H54 (cell line): ENCODE measurements around the gene SLC22A2.
"Not testable (repeated sequence)": the region's sequence is repeated elsewhere in the genome, so short reads cannot be mapped to it uniquely, and the experiment has no call there.

ENCODE experiments used
- DNase-seq: peaks from one replicate; pipeline ENCODE4 v3.0.0; 2011; ENCODE audit warnings: low spot score, mixed read lengths; ENCODE audit not compliant: insufficient read length
- FAIRE-seq: peaks from 3 replicates; lab custom pipeline; 2011; peaks lifted over from hg19 to GRCh38; lab: Jason Lieb, UNC
- POLR2A ChIP-seq: IDR thresholded peaks from 2 replicates; pipeline ENCODE4 v1.6.1; 2011; ENCODE audit warnings: low read depth, mild to moderate bottlenecking, low read length

Gene SLC22A2

DNA sequence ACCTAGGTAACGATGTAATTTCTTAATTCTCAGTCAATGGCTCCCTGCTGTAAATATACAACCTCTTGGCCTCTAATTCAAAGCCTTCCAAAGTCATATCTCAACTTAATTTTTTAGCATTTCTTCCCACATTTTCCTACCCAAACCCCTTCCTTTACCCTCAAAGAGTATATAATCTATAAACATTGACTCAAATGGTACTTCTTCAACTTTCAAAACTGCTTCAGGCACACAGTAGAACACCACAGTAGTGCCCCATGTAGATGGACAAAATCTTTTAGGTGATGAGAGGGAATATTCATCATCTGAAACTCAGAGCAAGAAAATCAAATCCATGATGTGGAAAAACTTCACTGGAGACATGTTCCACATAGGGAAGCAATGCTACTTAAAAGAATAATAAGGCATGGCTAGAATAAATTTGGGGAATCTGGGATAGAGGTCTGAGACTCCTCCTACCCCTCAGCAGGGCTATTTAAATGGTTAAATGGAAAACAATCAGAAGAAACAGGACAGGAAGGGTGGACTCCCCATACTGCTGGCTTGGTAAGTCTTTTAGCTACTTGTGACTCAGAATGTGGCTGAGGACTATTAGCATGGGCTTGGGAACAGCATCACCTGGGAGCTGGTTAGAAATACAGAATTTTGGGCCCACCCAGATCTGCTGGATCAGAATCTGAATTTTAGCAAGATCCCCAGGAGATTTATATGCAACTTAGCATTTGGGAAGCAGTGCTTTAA, 6.4 kb downstream of the SLC22A2 start:
- no peak for FAIRE-seq
- TF ChIP-seq POLR2A, result no peak
- no peak for DNase-seq

DNA sequence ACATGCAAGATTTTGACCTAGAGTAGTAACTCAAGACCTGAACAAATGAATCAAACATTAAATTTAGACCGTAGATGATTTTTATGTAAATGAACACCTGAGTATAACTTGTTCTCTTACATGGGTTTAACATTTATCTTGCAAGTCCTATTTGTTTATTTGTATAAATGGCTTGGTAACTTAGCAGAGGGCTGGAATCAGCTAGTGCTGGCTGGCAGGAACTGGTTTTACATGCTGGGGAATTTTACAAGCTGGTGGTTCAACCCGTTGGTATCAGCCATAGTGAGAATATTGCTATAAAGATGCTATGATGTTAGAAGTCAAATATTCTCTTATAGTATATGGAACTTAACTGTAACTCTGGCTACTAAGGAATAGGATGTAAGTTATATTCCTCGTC, 8.9 kb downstream of the SLC22A2 start:
- DNase-seq (no peak), FAIRE-seq (no peak)
- no peak for TF ChIP-seq POLR2A

DNA sequence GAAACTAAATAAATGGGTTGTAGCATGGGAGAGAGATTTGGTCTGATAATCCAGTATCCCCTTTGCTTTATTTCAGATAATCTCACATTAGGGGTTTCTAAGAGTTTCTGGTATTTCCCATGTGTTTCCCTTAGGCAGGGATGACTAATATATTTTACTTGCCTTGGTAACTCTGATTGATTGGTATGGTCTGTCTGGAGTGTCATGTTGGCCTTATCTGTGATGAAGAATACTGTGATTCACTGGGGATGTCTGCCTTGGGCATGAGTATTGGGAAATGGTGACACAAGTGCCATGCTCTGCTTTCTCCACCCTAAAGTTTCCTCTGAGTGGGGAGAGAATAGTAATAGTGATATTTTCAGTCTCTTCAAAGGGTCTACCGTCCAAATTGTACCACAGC, 10.1 kb downstream of the SLC22A2 start:
- TF ChIP-seq POLR2A, result no peak
- DNase-seq (no peak), FAIRE-seq (no peak)

DNA sequence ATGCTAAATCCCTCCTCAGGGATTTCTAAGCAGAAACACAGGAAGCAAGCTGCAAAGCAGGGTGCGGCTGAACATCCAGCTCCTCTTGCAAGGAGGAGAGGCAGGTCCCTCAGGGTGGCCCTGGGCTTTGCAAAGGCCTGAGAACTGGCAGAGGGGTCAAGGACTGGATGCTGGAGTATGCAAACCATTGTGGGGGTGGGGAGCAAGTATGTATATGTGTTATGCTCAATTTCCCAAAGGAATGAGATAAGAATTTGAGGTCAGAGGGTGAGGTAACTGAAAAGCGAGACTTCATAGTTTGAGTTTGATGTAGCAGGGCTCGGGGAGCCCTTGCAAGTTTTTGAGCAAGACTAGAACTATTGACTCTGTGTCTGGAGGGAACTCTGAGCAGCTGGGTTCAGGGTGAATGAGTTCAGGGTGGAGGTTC, 11.2 kb downstream of the SLC22A2 start:
- FAIRE-seq (no peak), DNase-seq (no peak)
- no peak for TF ChIP-seq POLR2A

DNA sequence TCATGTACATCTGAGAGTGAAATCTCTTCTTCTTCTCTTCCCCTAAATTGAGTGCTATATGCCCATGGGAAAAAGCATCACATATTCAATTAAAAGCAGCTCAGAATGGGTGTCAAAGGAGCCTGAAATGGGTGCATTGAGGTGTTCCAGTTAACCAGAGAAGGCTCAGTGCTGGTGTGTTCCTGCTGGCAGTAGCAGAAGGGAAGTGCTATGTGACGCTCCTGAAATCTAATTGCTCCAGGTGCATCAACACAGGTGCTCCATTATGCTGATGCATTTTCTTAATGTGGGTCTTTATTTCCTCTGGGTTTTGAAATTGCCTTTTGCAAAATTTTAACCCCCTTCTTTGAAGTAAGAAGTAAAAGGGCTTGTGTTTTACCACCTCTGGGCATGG, 17.9 kb downstream of the SLC22A2 start:
- no peak for FAIRE-seq
- no peak for DNase-seq
- no peak for TF ChIP-seq POLR2A

DNA sequence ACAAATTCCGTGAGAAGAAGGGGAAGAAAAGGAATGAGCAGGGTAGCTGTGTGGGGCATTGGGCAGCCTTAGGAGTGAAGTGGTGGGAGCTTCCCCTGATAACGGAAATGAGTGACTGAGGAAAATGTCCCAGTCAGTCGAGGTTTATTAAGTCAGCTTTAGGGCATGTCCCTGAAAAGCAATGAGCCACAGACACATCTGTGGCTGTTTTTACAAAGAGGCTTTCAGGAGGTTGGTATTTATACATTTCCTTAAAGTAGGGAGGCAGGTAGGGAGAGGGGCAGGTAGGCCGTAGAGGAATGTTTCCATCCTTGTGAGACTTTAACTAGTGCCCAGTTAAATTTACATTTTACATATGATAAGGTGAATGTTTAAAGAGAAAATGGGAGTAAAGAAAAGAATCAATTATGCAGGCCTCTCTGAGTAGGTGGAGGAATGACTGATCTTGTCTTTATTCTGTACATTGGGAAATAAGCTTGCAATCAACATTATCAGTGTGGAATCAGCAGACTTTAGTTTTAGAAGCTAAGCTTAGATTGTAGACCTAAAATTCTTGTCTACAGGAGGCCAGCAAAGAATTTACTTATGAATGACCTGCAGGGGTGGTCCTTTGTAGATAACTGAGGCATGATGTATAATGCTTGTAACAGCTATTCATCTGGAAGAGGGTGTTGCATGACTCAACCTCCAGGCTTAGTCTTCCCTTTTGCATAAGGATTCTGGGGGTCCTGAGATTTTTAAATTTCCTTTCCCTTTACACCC, 18.5 kb downstream of the SLC22A2 start:
- no peak for FAIRE-seq
- no peak for DNase-seq
- no peak for TF ChIP-seq POLR2A

DNA sequence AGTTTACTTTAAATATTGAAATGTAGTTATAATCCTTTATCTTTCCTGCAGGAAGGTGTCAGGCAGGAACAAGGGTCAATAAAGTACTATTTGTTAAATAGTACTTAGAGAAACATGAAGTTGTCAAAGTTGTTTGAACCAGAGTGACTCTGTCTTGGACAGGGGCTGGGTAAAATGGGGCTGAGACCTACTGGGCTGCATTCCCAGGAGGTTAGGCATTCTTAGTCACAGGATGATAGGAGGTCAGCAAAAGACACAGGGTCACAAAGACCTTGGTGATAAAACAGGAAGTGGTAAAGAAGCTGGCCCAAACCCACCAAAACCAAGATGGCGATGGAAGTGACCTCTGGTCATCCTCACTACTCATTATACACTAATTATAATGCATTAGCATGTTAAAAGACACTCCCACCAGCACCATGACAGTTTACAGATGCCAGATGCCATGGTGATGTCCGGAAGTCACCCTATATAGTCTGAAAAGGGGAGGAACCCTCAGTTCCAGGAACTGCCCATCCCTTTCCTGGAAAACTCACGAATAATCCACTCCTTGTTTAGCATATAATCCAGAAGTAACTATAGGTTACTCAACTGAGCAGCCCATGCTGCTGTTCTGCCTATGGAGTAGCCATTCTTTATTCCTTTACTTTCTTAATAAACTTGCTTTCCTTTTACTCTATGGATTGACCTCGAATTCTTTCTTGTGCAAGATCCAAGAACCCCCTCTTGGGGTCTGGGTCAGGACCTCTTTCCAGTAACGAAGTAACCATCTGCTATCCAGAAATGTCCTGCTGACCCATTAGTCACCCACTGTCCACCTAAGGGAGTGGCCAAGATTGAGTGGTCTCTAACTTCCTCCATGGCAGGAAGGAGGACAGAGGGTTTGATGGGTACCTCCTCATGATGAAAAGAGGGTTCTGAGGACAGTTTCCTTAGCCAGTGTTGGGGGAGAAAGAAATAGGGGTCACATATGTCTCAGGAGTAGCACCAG, 19.6 kb downstream of the SLC22A2 start:
- TF ChIP-seq POLR2A, result no peak
- FAIRE-seq (no peak), DNase-seq (no peak)

DNA sequence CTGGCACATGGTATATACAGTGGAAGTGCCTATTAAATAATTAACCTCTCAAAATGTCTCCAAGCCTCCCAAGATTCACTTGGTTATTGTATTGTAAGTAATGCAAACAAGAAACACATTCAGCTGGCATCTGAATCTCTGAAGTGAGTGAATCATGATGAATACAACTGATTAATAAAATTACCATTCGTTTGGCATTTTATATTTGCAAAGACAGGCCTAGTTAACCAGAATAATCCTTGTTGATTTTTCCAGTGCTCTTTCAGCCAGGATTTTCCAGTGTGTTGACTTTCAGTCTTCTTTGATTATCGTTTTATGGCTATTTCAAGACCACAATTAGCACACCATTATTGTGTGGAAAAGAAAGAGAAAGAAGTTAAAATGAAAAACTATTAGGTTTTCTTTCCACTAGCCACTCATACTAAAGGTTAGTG, 20.3 kb downstream of the SLC22A2 start:
- FAIRE-seq (no peak), DNase-seq (no peak)

DNA sequence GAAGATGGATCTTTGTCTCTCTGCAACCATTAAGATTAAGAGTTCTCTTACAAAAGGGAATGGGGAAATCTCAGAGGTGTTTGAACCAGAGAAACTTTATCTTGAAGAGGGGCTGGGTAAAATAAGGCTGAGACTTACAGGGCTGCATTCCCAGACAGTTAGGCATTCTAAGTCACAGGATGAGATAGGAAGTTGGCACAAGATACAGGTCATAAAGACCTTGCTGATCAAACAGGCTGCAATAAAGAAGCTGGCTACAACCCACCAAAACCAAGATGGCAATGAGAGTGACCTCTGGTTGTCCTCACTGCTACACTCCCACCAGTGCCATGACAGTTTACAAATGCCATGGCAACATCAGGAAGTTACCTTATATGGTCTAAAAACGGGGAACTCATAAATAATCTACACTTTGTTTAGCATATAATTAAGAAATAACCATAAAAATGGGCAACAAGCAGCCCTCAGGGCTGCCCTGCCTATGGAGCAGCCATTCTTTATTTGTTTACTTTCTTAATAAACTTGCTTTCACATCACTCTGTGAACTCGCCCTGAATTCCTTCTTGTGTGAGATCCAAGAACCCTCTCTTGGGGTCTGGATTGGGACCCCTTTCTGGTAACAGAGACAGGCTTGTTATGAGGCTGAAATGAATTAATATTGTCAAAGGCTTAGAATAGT, 20.9 kb downstream of the SLC22A2 start:
- FAIRE-seq, result not testable (repeated sequence)

More for the DNA sequence above, 20.3 kb downstream of the SLC22A2 start:
- TF ChIP-seq POLR2A, result no peak

DNA sequence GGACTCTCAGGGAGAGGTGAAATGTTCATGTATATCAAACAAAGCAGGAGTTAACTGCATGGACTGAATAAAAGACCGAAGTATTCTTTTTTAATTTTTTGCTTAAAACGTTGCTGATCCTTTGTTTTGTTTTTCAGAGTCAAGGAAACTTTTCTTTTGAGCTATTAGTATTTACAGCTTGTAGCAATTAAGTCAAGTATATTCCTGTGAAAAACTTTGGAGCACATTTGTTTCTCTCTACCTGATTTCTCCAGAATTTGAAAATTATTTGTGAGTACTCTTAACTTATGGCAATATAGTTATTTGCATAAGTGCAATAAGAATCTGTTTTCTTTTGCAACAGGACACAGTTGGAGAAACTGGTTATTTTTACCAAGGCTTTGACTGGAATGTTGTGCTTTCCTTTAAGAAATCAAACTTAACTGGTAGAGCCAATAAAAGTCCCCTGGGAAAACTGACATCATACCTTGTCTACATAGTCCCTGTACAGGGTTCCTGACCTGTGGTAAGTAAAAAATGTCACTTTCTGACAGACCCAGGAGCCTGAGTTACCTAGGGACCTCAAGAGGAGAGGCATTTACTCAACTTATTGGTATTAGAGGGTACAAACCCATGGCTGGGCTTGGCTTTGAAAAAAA, 22.3 kb downstream of the SLC22A2 start:
- DNase-seq, FAIRE-seq: not testable (repeated sequence)

More for the DNA sequence above, 20.9 kb downstream of the SLC22A2 start:
- DNase-seq, result not testable (repeated sequence)

DNA sequence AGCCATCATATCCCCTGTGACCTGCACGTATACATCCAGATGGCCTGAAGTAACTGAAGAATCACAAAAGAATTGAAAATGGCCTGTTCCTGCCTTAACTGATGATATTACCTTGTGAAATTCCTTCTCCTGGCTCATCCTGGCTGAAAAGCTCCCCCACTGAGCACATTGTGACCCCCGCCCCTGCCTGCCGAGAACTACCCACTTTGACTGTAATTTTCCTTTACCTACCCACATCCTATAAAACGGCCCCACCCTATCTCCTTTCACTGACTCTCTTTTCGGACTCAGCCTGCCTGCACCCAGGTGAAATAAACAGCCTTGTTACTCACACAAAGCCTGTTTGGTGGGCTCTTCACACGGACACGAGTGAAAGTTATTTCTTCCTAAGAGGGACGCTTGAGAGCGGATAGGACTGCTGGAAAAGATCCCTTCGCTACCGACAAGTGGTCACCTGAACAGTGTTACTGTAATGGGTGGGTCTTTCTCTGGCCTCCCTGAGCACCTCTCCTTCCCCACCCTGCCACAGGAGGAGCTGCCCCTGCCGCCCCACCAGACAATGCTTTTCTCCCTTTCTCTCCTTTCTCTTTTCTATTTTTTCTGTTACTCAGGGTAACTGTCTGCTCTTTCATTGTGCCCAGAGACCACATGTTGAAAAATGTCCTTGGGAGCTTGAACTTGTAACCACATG, 24.5 kb downstream of the SLC22A2 start:
- DNase-seq, FAIRE-seq: not testable (repeated sequence)

DNA sequence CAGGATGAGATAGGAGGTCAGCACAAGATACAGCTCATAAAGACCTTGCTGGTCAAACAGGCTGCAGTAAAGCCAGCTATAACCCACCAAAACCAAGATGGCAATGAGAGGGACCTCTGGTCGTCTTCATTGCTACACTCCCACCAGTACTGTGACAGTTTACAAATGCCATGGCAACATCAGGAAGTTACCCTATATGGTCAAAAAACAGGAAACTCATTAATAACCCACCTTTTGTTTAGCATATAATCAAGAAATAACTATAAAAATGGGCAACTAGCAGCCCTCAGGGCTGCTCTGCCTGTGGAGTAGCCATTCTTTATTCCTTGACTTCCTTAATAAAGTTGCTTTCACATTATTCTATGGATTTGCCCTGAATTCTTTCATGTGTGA, 30.9 kb downstream of the SLC22A2 start:
- no peak for TF ChIP-seq POLR2A
- DNase-seq, result no peak
- no peak for FAIRE-seq
